Adrenal gland (tissue), 12 donors: Measurements from ENCODE around the gene CD53. TPM values are rescaled to one million over a fixed set of nuclear protein-coding genes. Genes with fewer than 3 reads are reported as not detected.

Source experiments
- DNase-seq, 7 donors: peaks; one replicate each; pipeline ENCODE4 v3.0.0-alpha.2; 2019 to 2020
- H3K27ac ChIP-seq, 5 donors: fragments of 200-600 bp; sonication (generic) in 4 of 5; 1 replicate in 3 of 5; 2 replicates in 2 of 5; pipeline versions ENCODE4 v1.5.1 to v1.8.0; 2016 to 2020; ENCODE audit warnings: mild to moderate bottlenecking in 1 of 5
- H3K27me3 ChIP-seq: fragments of 200-600 bp; 2 replicates; pipeline ENCODE4 v1.8.0; 2021
- H3K36me3 ChIP-seq, 2 donors: fragments of 200-600 bp; replicated peaks in 1 of 2; 1 replicate in 1 of 2; 2 replicates in 1 of 2; pipeline versions ENCODE4 v1.5.1 to v1.8.0; 2018 to 2022
- H3K4me1 ChIP-seq, 2 donors: fragments of 200-600 bp; replicated peaks in 1 of 2; 1 replicate in 1 of 2; 2 replicates in 1 of 2; pipeline versions ENCODE4 v1.5.1 to v1.8.0; 2018 to 2021
- H3K4me3 ChIP-seq, 4 donors: fragments of 200-600 bp; sonication (generic) in 3 of 4; one replicate each; pipeline ENCODE4 v1.5.1; 2016 to 2018
- H3K9me3 ChIP-seq, 3 donors: fragments of 200-600 bp; sonication (generic) in 1 of 3; replicated peaks in 1 of 3; 1 replicate in 2 of 3; 2 replicates in 1 of 3; pipeline versions ENCODE4 v1.5.1 to v1.8.0; 2016 to 2021
- CTCF ChIP-seq, 6 experiments: fragments of 450-650 bp in 4 of 6; fragments of 200-600 bp in 2 of 6; sonication (generic) in 1 of 6; IDR thresholded peaks; 1 replicate in 5 of 6; 2 replicates in 1 of 6; pipeline versions ENCODE4 v1.5.1 to v1.8.0; 2016 to 2021; ENCODE audit warnings: antibody characterized with exemption in 6 of 6, mild to moderate bottlenecking in 2 of 6, moderate library complexity in 1 of 6
- POLR2A ChIP-seq, 2 donors: fragments of 450-650 bp; IDR thresholded peaks; one replicate each; pipeline ENCODE4 v1.6.1; 2017; ENCODE audit warnings: antibody characterized with exemption in 2 of 2, mild to moderate bottlenecking in 2 of 2, moderate library complexity in 1 of 2
- WGBS, 4 donors: extraction: QIAGEN DNeasy Blood & Tissue Kit in 2 of 4; methylation state at CpG; one replicate each; pipeline versions ENCODE4 v1.1.5 to v1.1.7; 2013 to 2017; 5-methylcytosine and 5-hydroxymethylcytosine counted together
- intact Hi-C, 2 donors: fragments of 100-400 bp; cut with DNase I; formaldehyde crosslinking; loops; one replicate each; pipeline versions ENCODE4 v1.14.1 to v1.15.0; 2022 to 2023
- polyA plus RNA-seq, 3 donors: library from polyadenylated mRNA; stranded (reverse); fragments of 200-250 nt in 2 of 3; fragments of 350-450 nt in 1 of 3; fragmentation: Illumina TruSeq in 1 of 3; extraction: RNeasy Lipid Tissue Mini Kit (QIAGEN cat#74804) in 1 of 3; gene quantifications; one replicate each; pipeline ENCODE4 v1.2.3, GENCODE V29; 2013 to 2014
- total RNA-seq, 9 donors: library from RNA; depleted of rRNA in 4 of 9; stranded (reverse); fragments of >200 nt in 4 of 9; fragments of 120-200 nt in 1 of 9; fragmentation: NEBNext Ultra II Directional in 1 of 9; extraction: Animal tissue kit (Norgen Biotek cat#: 25700) in 1 of 9; gene quantifications; one replicate each; pipeline versions ENCODE4 v1.1.0 to v1.2.4, GENCODE V29; 2013 to 2023
- donor health status: healthy with polysubstance abuse.
- donor health status: Bipolar disorder and iron deficiency.
- donor health status: DM: yes; HTN: yes; CAD: no.
- donor health status: DM: no; HTN: no; CAD: no.
- donor health status: DM: no; HTN: no; CAD: no.
- donor health status: DM: yes; HTN: yes; CAD: no.

Gene CD53
- total and polyA plus RNA-seq, 12 donors: 6.8 to 99.1 (median 37.9) TPM

- no peaks in the 10 kb centered on the region for H3K36me3 ChIP-seq
- H3K4me1 ChIP-seq: no peaks in the 10 kb centered on the region
- no peaks in the 10 kb centered on the region for H3K27me3 ChIP-seq
- 92 to 95% (median 93%) methylated on average over 10 of the region's 10 CpGs for WGBS, 4 donors
- TF ChIP-seq CTCF (IDR thresholded peaks at IDR 0.05) (no peak), POLR2A (IDR thresholded peaks at IDR 0.05) (no peak)
- H3K27ac ChIP-seq: no peak overlapping the region
- intact Hi-C loops: no loop called here
- no peaks in the 10 kb centered on the region for H3K9me3 ChIP-seq
- DNase-seq: no peak
- no peak overlapping the region for H3K4me3 ChIP-seq
These were observed 75.3 kb downstream of the CD53 start for GRCh38 chr1:110948038-110948810.

Other genes with a start within 250 kb of the CD53 start
- gene KCNA3, start 198.2 kb upstream of the CD53 start, total RNA-seq: 1 to 10 TPM in 3 of 9 donors, under 1 TPM in 6; 0.12 to 1.9 (median 0.83) TPM
- under 1 TPM; 0.07 to 0.38 (median 0.16) TPM for gene KCNA3, start 198.2 kb upstream of the CD53 start, polyA plus RNA-seq
- gene LRIF1, start 90.8 kb downstream of the CD53 start, total RNA-seq: 10 to 100 TPM in 4 of 9 donors, 1 to 10 TPM in 5; 5.9 to 17.7 (median 9.7) TPM
- gene LRIF1, start 90.8 kb downstream of the CD53 start, polyA plus RNA-seq: 10 to 100 TPM in 1 of 3 donors, 1 to 10 TPM in 2; 5.8 to 20.5 (median 7.4) TPM